ENCODE results near the gene TMEM51. TPM values are rescaled to one million over a fixed set of nuclear protein-coding genes. Genes with fewer than 3 reads are reported as not detected.
A peak's percentile ranks its signal among the peaks of the same experiment; 100 is the strongest.

Gene TMEM51
- total and polyA plus RNA-seq, 2 of the 13 experiments (the other 11 are each of a cell fraction or from before 2014, with no cell fraction given) = 12.2 to 22.3 TPM

DNA sequence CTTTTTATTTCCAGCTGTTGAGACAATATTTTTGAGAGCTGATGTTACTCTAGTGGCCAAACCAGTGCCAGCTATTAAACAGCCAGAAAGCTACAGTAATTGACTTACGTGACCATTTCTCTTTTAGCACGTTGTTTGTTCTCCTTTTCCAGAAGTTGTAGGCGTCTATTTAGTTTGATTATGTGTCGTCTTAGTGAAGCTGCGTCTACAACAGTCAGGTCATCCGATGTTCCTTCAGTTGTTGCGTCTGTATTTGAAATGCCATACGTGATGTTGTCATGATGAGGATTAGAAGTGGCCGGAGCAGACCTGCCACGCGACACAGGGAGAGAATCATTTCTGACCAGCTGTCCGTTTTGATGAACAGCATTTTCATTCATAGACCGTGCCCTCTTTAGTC, 38.2 kb downstream of the TMEM51 start:
- WGBS (ENCODE audit: low lambda C conversion rate) = 79% methylated on average over 13 of the region's 13 CpGs
- no peak for FAIRE-seq
- peak; percentile 63 for TF ChIP-seq RBM22 (optimal IDR thresholded peaks at IDR 0.05; ENCODE audit: low read length)
- TF ChIP-seq, protein P1, sequence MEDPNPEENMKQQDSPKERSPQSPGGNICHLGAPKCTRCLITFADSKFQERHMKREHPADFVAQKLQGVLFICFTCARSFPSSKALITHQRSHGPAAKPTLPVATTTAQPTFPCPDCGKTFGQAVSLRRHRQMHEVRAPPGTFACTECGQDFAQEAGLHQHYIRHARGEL (CRISPR knock-in tag; IDR thresholded peaks at IDR 0.05) = no peak
- Histone ChIP-seq H3K4me2 (ENCODE audit: low read depth, low read length) (no peak overlapping the region), H3K79me2 (ENCODE audit: insufficient read depth, low read length) (peaks cover 66% of the 10 kb centered on the region), H3K27me3 (ENCODE audit: control insufficient read depth in 1 of 2, insufficient read depth in 2 of 2, low read length in 2 of 2) (no peaks in the 10 kb centered on the region), H4K20me1 (ENCODE audit: insufficient read depth, low read length) (peaks cover 28% of the 10 kb centered on the region), H3K9me3 (ENCODE audit: low read length) (no peaks in the 10 kb centered on the region), H3K9ac (ENCODE audit: insufficient read depth, low read depth, low read length) (no peak overlapping the region), H3K36me3 (replicated peaks in 1 of 2; ENCODE audit: control insufficient read depth in 1 of 2, insufficient read depth in 2 of 2, low read length in 2 of 2) (peaks cover 5 to 31% of the 10 kb centered on the region in 2 experiments; a peak in 4 of 5 replicates), H2AFZ (ENCODE audit: low read length) (no peak overlapping the region), H3K27ac (ENCODE audit: extremely low read length, insufficient read depth, low read length) (no peak overlapping the region), H3K4me1 (ENCODE audit: insufficient read depth, low read length) (peaks cover 70% of the 10 kb centered on the region), H3K4me3 (replicated peaks in 1 of 3; ENCODE audit: insufficient read depth in 1 of 3, low read depth in 2 of 3, low read length in 3 of 3) (no peak overlapping the region)
- in situ Hi-C loops (cut with HindIII; ENCODE audit: extremely low pct_ligation_motif_present, low pct_unique_long_range_greater_than_20kb) (no loop called here), intact Hi-C loops (cut with micrococcal nuclease; ENCODE audit: unreplicated experiment) (no loop called here)
- ChIA-PET CTCF (ENCODE audit: low intra/inter-chr PET ratio, low total read pairs) (no interaction called here), POLR2A (interaction anchor here (1.3 to 2.7 kb wide), 2 partner anchors 11 to 39 kb away, joined by 5 to 15 read pairs; no protein-coding TSS in a partner anchor)
- no peak for DNase-seq (ENCODE audit: low spot score)
- no TSS peak for BruUV-seq (replicated peaks)
- no peak for ATAC-seq

- Histone ChIP-seq H3K4me2 (ENCODE audit: low read depth, low read length) (no peak overlapping the region), H3K9me3 (ENCODE audit: low read length) (no peaks in the 10 kb centered on the region), H3K9ac (ENCODE audit: insufficient read depth, low read depth, low read length) (no peak overlapping the region), H3K4me3 (replicated peaks in 1 of 3; ENCODE audit: insufficient read depth in 1 of 3, low read depth in 2 of 3, low read length in 3 of 3) (no peak overlapping the region), H3K36me3 (replicated peaks in 1 of 2; ENCODE audit: control insufficient read depth in 1 of 2, insufficient read depth in 2 of 2, low read length in 2 of 2) (peaks cover 5 to 31% of the 10 kb centered on the region in 2 experiments; a peak in 4 of 5 replicates), H3K79me2 (ENCODE audit: insufficient read depth, low read length) (peaks cover 74% of the 10 kb centered on the region), H3K27ac (ENCODE audit: extremely low read length, insufficient read depth, low read length) (no peak overlapping the region), H2AFZ (ENCODE audit: low read length) (no peak overlapping the region), H4K20me1 (ENCODE audit: insufficient read depth, low read length) (peaks cover 33% of the 10 kb centered on the region), H3K4me1 (ENCODE audit: insufficient read depth, low read length) (peaks cover 70% of the 10 kb centered on the region), H3K27me3 (ENCODE audit: control insufficient read depth in 1 of 2, insufficient read depth in 2 of 2, low read length in 2 of 2) (no peaks in the 10 kb centered on the region)
- FAIRE-seq (no peak), ATAC-seq (no peak), DNase-seq (ENCODE audit: low spot score) (no peak)
- intact Hi-C loops (cut with micrococcal nuclease; ENCODE audit: unreplicated experiment) (no loop called here), in situ Hi-C loops (cut with HindIII; ENCODE audit: extremely low pct_ligation_motif_present, low pct_unique_long_range_greater_than_20kb) (no loop called here)
- POLR2A ChIA-PET = no interaction called here
- no TSS peak for BruUV-seq (replicated peaks)
- TF ChIP-seq GFI1 (CRISPR knock-in tag; IDR thresholded peaks at IDR 0.05; ENCODE audit: borderline replicate concordance) = no peak
- TF ChIP-seq YY1 (IDR thresholded peaks at IDR 0.05; ENCODE audit: insufficient read depth, insufficient replicate concordance, low read depth, low read length) = no peak
- CTCF ChIA-PET (ENCODE audit: low intra/inter-chr PET ratio, low total read pairs) = no interaction called here
- WGBS (ENCODE audit: low lambda C conversion rate) = over 99% methylated on average over 6 of the region's 12 CpGs
Measured at GRCh38 chr1:15192916-15193550, 39.5 kb downstream of the TMEM51 start.
